ENCODE measurements around the gene CPAMD8.

DNA sequence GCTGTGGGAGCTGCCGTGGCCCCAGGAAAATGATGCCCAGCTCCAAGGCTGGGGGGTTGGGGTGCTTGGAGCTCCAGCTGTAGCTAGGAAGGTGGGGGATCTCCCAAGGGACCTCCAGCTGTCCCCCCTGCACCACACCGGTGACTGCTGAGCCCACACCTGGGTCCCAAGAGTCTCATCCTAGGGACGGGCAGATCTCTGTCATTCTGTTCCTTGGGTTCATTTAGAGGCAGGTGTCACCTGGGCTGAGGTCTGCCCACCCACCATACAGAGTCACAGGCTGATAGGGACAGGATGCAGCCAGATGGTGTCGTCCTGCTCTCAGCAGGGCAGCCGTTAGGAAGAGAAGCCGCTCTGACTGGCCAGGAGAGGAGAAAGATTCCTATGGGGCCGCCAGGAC, 132.5 kb downstream of the CPAMD8 start:
- TF ChIP-seq RFX1 (IDR thresholded peaks at IDR 0.05) = no peak
- TF ChIP-seq ZNF766 (CRISPR knock-in tag; conservative IDR thresholded peaks at IDR 0.05) = no peak
- TF ChIP-seq HDAC2 (IDR thresholded peaks at IDR 0.05) = no peak
- no peak for TF ChIP-seq TCF7L2 (IDR thresholded peaks at IDR 0.05; ENCODE audit: low read depth, low read length)
- no peak for TF ChIP-seq USF2 (CRISPR knock-in tag; IDR thresholded peaks at IDR 0.05)
- no peak for TF ChIP-seq ELF4 (CRISPR knock-in tag; IDR thresholded peaks at IDR 0.05)
- no peak for TF ChIP-seq HIVEP1 (CRISPR knock-in tag; IDR thresholded peaks at IDR 0.05)
- TF ChIP-seq, protein P1, sequence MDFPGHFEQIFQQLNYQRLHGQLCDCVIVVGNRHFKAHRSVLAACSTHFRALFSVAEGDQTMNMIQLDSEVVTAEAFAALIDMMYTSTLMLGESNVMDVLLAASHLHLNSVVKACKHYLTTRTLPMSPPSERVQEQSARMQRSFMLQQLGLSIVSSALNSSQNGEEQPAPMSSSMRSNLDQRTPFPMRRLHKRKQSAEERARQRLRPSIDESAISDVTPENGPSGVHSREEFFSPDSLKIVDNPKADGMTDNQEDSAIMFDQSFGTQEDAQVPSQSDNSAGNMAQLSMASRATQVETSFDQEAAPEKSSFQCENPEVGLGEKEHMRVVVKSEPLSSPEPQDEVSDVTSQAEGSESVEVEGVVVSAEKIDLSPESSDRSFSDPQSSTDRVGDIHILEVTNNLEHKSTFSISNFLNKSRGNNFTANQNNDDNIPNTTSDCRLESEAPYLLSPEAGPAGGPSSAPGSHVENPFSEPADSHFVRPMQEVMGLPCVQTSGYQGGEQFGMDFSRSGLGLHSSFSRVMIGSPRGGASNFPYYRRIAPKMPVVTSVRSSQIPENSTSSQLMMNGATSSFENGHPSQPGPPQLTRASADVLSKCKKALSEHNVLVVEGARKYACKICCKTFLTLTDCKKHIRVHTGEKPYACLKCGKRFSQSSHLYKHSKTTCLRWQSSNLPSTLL (IDR thresholded peaks at IDR 0.05) = no peak
- TF ChIP-seq DNMT1 (IDR thresholded peaks at IDR 0.05) = no peak
- TF ChIP-seq, protein P2, sequence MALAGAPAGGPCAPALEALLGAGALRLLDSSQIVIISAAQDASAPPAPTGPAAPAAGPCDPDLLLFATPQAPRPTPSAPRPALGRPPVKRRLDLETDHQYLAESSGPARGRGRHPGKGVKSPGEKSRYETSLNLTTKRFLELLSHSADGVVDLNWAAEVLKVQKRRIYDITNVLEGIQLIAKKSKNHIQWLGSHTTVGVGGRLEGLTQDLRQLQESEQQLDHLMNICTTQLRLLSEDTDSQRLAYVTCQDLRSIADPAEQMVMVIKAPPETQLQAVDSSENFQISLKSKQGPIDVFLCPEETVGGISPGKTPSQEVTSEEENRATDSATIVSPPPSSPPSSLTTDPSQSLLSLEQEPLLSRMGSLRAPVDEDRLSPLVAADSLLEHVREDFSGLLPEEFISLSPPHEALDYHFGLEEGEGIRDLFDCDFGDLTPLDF (CRISPR knock-in tag; IDR thresholded peaks at IDR 0.05) = no peak
- TF ChIP-seq, protein P3, sequence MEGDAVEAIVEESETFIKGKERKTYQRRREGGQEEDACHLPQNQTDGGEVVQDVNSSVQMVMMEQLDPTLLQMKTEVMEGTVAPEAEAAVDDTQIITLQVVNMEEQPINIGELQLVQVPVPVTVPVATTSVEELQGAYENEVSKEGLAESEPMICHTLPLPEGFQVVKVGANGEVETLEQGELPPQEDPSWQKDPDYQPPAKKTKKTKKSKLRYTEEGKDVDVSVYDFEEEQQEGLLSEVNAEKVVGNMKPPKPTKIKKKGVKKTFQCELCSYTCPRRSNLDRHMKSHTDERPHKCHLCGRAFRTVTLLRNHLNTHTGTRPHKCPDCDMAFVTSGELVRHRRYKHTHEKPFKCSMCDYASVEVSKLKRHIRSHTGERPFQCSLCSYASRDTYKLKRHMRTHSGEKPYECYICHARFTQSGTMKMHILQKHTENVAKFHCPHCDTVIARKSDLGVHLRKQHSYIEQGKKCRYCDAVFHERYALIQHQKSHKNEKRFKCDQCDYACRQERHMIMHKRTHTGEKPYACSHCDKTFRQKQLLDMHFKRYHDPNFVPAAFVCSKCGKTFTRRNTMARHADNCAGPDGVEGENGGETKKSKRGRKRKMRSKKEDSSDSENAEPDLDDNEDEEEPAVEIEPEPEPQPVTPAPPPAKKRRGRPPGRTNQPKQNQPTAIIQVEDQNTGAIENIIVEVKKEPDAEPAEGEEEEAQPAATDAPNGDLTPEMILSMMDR (IDR thresholded peaks at IDR 0.05 in 2 of 3, conservative IDR thresholded peaks at IDR 0.05 in 1 of 3; ENCODE audit: insufficient read depth in 2 of 3, low read depth in 1 of 3, low read length in 3 of 3) = no peak
- no peak for TF ChIP-seq ZKSCAN1 (IDR thresholded peaks at IDR 0.05; ENCODE audit: low read depth, low read length)
- TF ChIP-seq MTA3 (IDR thresholded peaks at IDR 0.05; ENCODE audit: borderline replicate concordance) = no peak
